Left lung (tissue), 10 donors: ENCODE measurements around the gene CDC73. TPM values are rescaled to one million over a fixed set of nuclear protein-coding genes. Genes with fewer than 3 reads are reported as not detected.

ENCODE experiments used
- ATAC-seq: fragments of 200-7000 bp; cut with Tn5 transposase; one replicate; pipeline ENCODE4 v1.9.1; 2020; ENCODE audit warnings: moderate library complexity
- DNase-seq, 4 donors: peaks; one replicate each; pipeline ENCODE4 v3.0.0-alpha.2; 2013 to 2020
- H3K27ac ChIP-seq, 2 donors: fragments of 200-600 bp; sonication (generic) in 1 of 2; one replicate each; pipeline versions ENCODE4 v1.5.0 to v1.8.0; 2020 to 2021
- H3K27me3 ChIP-seq, 2 donors: fragments of 200-600 bp; sonication (generic) in 1 of 2; one replicate each; pipeline versions ENCODE4 v1.5.0 to v1.8.0; 2020 to 2021
- H3K36me3 ChIP-seq, 2 donors: fragments of 200-600 bp; sonication (generic) in 1 of 2; one replicate each; pipeline versions ENCODE4 v1.5.0 to v1.8.0; 2020 to 2021
- H3K4me1 ChIP-seq, 2 donors: fragments of 200-600 bp; one replicate each; pipeline ENCODE4 v1.8.0; 2021
- H3K4me3 ChIP-seq, 2 donors: fragments of 200-600 bp; sonication (generic) in 1 of 2; one replicate each; pipeline versions ENCODE4 v1.5.0 to v1.8.0; 2020 to 2021; ENCODE audit warnings: mild to moderate bottlenecking in 1 of 2
- H3K9me3 ChIP-seq, 2 donors: fragments of 200-600 bp; sonication (generic) in 1 of 2; one replicate each; pipeline versions ENCODE4 v1.5.0 to v1.8.0; 2020 to 2021
- CTCF ChIP-seq, 2 donors: fragments of 200-600 bp; sonication (generic) in 1 of 2; IDR thresholded peaks; one replicate each; pipeline versions ENCODE4 v1.5.0 to v1.8.0; 2021; ENCODE audit warnings: antibody characterized with exemption in 2 of 2
- intact Hi-C, 2 donors: fragments of 100-400 bp; cut with DNase I; formaldehyde crosslinking; loops; one replicate each; pipeline versions ENCODE4 v1.11.2 to v1.14.2; 2022
- polyA plus RNA-seq, 6 donors: library from polyadenylated mRNA; unstranded; fragments of 120-200 nt; gene quantifications; one replicate each; pipeline ENCODE4 v1.2.1, GENCODE V29; 2013; ENCODE audit not compliant: insufficient read length in 6 of 6
- total RNA-seq, 2 donors: library from RNA; stranded (reverse); fragmentation: NEBNext Ultra II Directional; extraction: Animal tissue kit (Norgen Biotek cat#: 25700); gene quantifications; one replicate each; pipeline ENCODE4 v1.2.1, GENCODE V29; 2021
- donor health status: DM: no; HTN: yes; CAD: no.
- donor health status: DM: no; HTN: no; CAD: no.

CDC73 gene
- total and polyA plus RNA-seq, 8 donors, result 45.2 to 56.4 (median 53.2) TPM

- H3K4me3 ChIP-seq, result no peak overlapping the region
- peaks cover 0 to 82% of the 10 kb centered on the region in 2 donors for H3K36me3 ChIP-seq
- TF ChIP-seq CTCF (IDR thresholded peaks at IDR 0.05), result no peak
- no peaks in the 10 kb centered on the region for H3K9me3 ChIP-seq
- ATAC-seq, result no peak
- H3K27ac ChIP-seq, result peak overlapping the region in 1 of 2 donors; percentile 5
- H3K27me3 ChIP-seq, result no peaks in the 10 kb centered on the region
- intact Hi-C loops, result no loop called here
- no peaks in the 10 kb centered on the region for H3K4me1 ChIP-seq
- no peak for DNase-seq
These were observed 27.7 kb upstream of the CDC73 start for GRCh38 chr1:193094112-193094511.

GRCh38 chr1:193102662-193103061 is 19.2 kb upstream of the CDC73 start:
- intact Hi-C loops, result no loop called here
- H3K27me3 ChIP-seq, result no peaks in the 10 kb centered on the region
- ATAC-seq (no peak), DNase-seq (no peak)
- peaks cover 5 to 21% of the 10 kb centered on the region in 2 donors for H3K4me1 ChIP-seq
- TF ChIP-seq CTCF (IDR thresholded peaks at IDR 0.05), result no peak
- no peak overlapping the region for H3K4me3 ChIP-seq
- no peaks in the 10 kb centered on the region for H3K9me3 ChIP-seq
- peaks cover 0 to 33% of the 10 kb centered on the region in 2 donors for H3K36me3 ChIP-seq
- no peak overlapping the region for H3K27ac ChIP-seq

GRCh38 chr1:193103759-193104501 is 17.9 kb upstream of the CDC73 start:
- H3K27ac ChIP-seq, result peak overlapping the region; percentile 92 to 96
- H3K36me3 ChIP-seq, result peaks cover 0 to 20% of the 10 kb centered on the region in 2 donors
- TF ChIP-seq CTCF (IDR thresholded peaks at IDR 0.05), result no peak
- ATAC-seq (no peak), DNase-seq (no peak)
- H3K9me3 ChIP-seq, result no peaks in the 10 kb centered on the region
- intact Hi-C loops, result no loop called here
- H3K27me3 ChIP-seq, result no peaks in the 10 kb centered on the region
- peak overlapping the region; percentile 91 to 97 for H3K4me3 ChIP-seq
- peaks cover 5 to 21% of the 10 kb centered on the region in 2 donors for H3K4me1 ChIP-seq

GRCh38 chr1:193104502-193104906 is 17.3 kb upstream of the CDC73 start:
- peak overlapping the region; percentile 92 to 96 for H3K27ac ChIP-seq
- peaks cover 5 to 21% of the 10 kb centered on the region in 2 donors for H3K4me1 ChIP-seq
- intact Hi-C loops, result no loop called here
- H3K9me3 ChIP-seq, result no peaks in the 10 kb centered on the region
- peaks cover 0 to 14% of the 10 kb centered on the region in 2 donors for H3K36me3 ChIP-seq
- H3K27me3 ChIP-seq, result no peaks in the 10 kb centered on the region
- peak overlapping the region; percentile 91 to 97 for H3K4me3 ChIP-seq
- peak; percentile 66 for ATAC-seq
- DNase-seq, result peak in 2 of 4 donors; percentile 65 to 92
- no peak for TF ChIP-seq CTCF (IDR thresholded peaks at IDR 0.05)

GRCh38 chr1:193104907-193105820 is 16.7 kb upstream of the CDC73 start, which contains the start of gene GLRX2:
TSS of gene GLRX2 (minus strand) at chr1:193105414. CDS start at chr1:193105382, 32 bp downstream.
- peaks cover 0 to 8% of the 10 kb centered on the region in 2 donors for H3K36me3 ChIP-seq
- intact Hi-C loops, result no loop called here
- H3K27ac ChIP-seq, result peak within 1 kb of the TSS; percentile 92 to 96
- H3K4me1 ChIP-seq, result peaks cover 5 to 21% of the 10 kb centered on the region in 2 donors
- DNase-seq (peak; percentile 79 to 98 (median 90)), ATAC-seq (peak; percentile 98)
- TF ChIP-seq CTCF (IDR thresholded peaks at IDR 0.05), result peak in 1 of 2 donors; percentile 22
- H3K9me3 ChIP-seq, result no peaks in the 10 kb centered on the region
- no peaks in the 10 kb centered on the region for H3K27me3 ChIP-seq
- H3K4me3 ChIP-seq, result peak within 1 kb of the TSS; percentile 91 to 97
